Naive thymus-derived CD4-positive, alpha-beta T cell (primary cell): ENCODE measurements around the gene SLC8A3. TPM values are rescaled to one million over a fixed set of nuclear protein-coding genes. Genes with fewer than 3 reads are reported as not detected.

Source experiments
- ATAC-seq: fragments of 150-1000 bp; cut with Tn5 transposase; 2 replicates; pipeline ENCODE4 v1.10.0; 2021; ENCODE audit warnings: mild to moderate bottlenecking, moderate library complexity
- CTCF ChIA-PET: fragments of 350-600 bp; sonication (Branson Sonifier 250); formaldehyde crosslinking; loops from one replicate; lab custom pipeline; 2021; ENCODE audit warnings: antibody characterized with exemption; lab: Charles Lee
- POLR2A ChIA-PET: fragments of 350-600 bp; sonication (Branson Sonifier 250); formaldehyde crosslinking; loops from one replicate; lab custom pipeline; 2021; ENCODE audit warnings: antibody characterized with exemption, inconsistent platforms; lab: Charles Lee
- DNase-seq, 9 donors: peaks; one replicate each; pipeline versions ENCODE4 v3.0.0 to v3.0.0-alpha.2; 2020 to 2022; ENCODE audit warnings: mixed read lengths in 1 of 9
- H3K27ac ChIP-seq: one replicate; pipeline ENCODE4 v1.7.0; 2013; ENCODE audit warnings: mild to moderate bottlenecking, low read depth, low read length, moderate library complexity
- H3K27me3 ChIP-seq, 2 donors: one replicate each; pipeline ENCODE4 v1.7.0; 2013; ENCODE audit warnings: low read length in 2 of 2, mild to moderate bottlenecking in 2 of 2, moderate library complexity in 2 of 2; ENCODE audit not compliant: control insufficient read depth in 2 of 2, insufficient read depth in 2 of 2
- H3K36me3 ChIP-seq, 3 experiments: 1 replicate in 2 of 3; 2 replicates in 1 of 3; pipeline ENCODE4 v1.7.0; 2013; ENCODE audit warnings: low read length in 3 of 3, mild to moderate bottlenecking in 3 of 3, moderate library complexity in 1 of 3; ENCODE audit not compliant: insufficient read depth in 3 of 3, control insufficient read depth in 2 of 3
- H3K4me1 ChIP-seq, 2 donors: one replicate each; pipeline ENCODE4 v1.7.0; 2013; ENCODE audit warnings: low read length in 2 of 2, mild to moderate bottlenecking in 2 of 2, moderate library complexity in 1 of 2; ENCODE audit not compliant: control insufficient read depth in 2 of 2, insufficient read depth in 2 of 2
- H3K4me3 ChIP-seq: 2 replicates; pipeline ENCODE4 v1.7.0; 2013; ENCODE audit warnings: mild to moderate bottlenecking, low read length
- H3K9me3 ChIP-seq, 3 experiments: 1 replicate in 2 of 3; 2 replicates in 1 of 3; pipeline ENCODE4 v1.7.0; 2013; ENCODE audit warnings: low read length in 3 of 3; ENCODE audit not compliant: control insufficient read depth in 2 of 3
- H3K27ac Mint-ChIP-seq, 9 donors: one replicate each; pipeline ENCODE4 v1.8.0; 2020 to 2022; ENCODE audit warnings: mixed read lengths in 9 of 9, mild to moderate bottlenecking in 8 of 9, moderate library complexity in 5 of 9, inconsistent platforms in 2 of 9
- H3K27me3 Mint-ChIP-seq, 5 donors: one replicate each; pipeline ENCODE4 v1.8.0; 2021 to 2022; ENCODE audit warnings: mixed read lengths in 5 of 5, mild to moderate bottlenecking in 1 of 5
- H3K36me3 Mint-ChIP-seq, 5 donors: one replicate each; pipeline ENCODE4 v1.8.0; 2020 to 2022; ENCODE audit warnings: mixed read lengths in 5 of 5, mild to moderate bottlenecking in 3 of 5, inconsistent platforms in 1 of 5
- H3K4me1 Mint-ChIP-seq, 7 donors: one replicate each; pipeline ENCODE4 v1.8.0; 2020 to 2022; ENCODE audit warnings: mixed read lengths in 7 of 7, mild to moderate bottlenecking in 3 of 7, inconsistent platforms in 1 of 7
- H3K4me3 Mint-ChIP-seq, 10 donors: one replicate each; pipeline ENCODE4 v1.8.0; 2020 to 2022; ENCODE audit warnings: mild to moderate bottlenecking in 10 of 10, mixed read lengths in 10 of 10, moderate library complexity in 6 of 10, inconsistent platforms in 2 of 10
- H3K9me3 Mint-ChIP-seq, 11 donors: one replicate each; pipeline ENCODE4 v1.8.0; 2020 to 2022; ENCODE audit warnings: mixed read lengths in 11 of 11, mild to moderate bottlenecking in 4 of 11, inconsistent platforms in 1 of 11, moderate library complexity in 1 of 11
- intact Hi-C, 2 donors: fragments of 100-400 bp; cut with micrococcal nuclease; formaldehyde crosslinking; loops; one replicate each; pipeline ENCODE4 v1.15.1; 2023
- polyA plus RNA-seq, 2 donors: library from polyadenylated mRNA; unstranded; fragments of 300-500 nt; fragmentation: Illumina TruSeq; gene quantifications; one replicate each; pipeline ENCODE4 v1.2.3, GENCODE V29; 2021
- total RNA-seq, 6 experiments: library from RNA in 5 of 6; stranded (reverse) in 5 of 6; gene quantifications; 1 replicate in 5 of 6; 2 replicates in 1 of 6; pipeline ENCODE4 v1.2.3 and lab custom pipeline; 2021 to 2026

SLC8A3 gene
- total and polyA plus RNA-seq, 7 experiments from 2014 or later, result 0.13 to 0.47 (median 0.31) TPM; not detected in 4

- Mint-ChIP-seq H3K36me3 (no peaks in the 10 kb centered on the region), H3K4me1 (no peaks in the 10 kb centered on the region), H3K9me3 (no peaks in the 10 kb centered on the region), H3K27ac (no peak overlapping the region), H3K27me3 (peaks cover 10 to 25% (median 17%) of the 10 kb centered on the region in 5 donors), H3K4me3 (no peak overlapping the region)
- intact Hi-C loops, result no loop called here
- Histone ChIP-seq H3K27ac (no peak overlapping the region), H3K9me3 (no peaks in the 10 kb centered on the region), H3K36me3 (no peaks in the 10 kb centered on the region), H3K4me1 (no peaks in the 10 kb centered on the region), H3K27me3 (no peaks in the 10 kb centered on the region), H3K4me3 (no peak overlapping the region)
- ATAC-seq (no peak), DNase-seq (no peak)
- POLR2A ChIA-PET, result no interaction called here
- CTCF ChIA-PET, result no interaction called here
Observed at GRCh38 chr14:70045844-70046535, 142.8 kb downstream of the SLC8A3 start.

GRCh38 chr14:70045310-70045709 lies 143.4 kb downstream of the SLC8A3 start:
- intact Hi-C loops, result no loop called here
- DNase-seq, result no peak

DNA sequence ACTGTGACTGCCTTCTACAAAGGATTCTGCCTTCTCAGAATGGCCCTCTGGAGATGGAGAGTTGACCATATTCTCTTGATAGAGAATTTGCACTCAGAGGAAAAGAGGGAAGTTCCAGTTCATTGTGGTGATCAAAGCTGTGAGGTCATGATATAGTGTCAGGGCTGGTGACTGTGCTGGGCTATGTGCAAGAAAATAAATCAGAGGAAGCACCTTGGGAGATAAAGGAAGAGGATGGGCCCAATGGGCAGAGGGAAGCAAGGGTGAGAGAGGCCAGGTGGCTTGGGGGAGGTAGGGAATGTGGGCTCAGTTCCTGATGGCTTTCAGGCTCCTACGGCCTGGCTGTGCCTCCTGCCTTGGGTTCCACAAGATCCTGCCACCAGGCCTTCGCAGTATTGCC lies 145.8 kb downstream of the SLC8A3 start:
- H3K9me3 ChIP-seq, result no peaks in the 10 kb centered on the region
- ChIA-PET POLR2A (no interaction called here), CTCF (no interaction called here)
- no peak overlapping the region for H3K27ac ChIP-seq
- Mint-ChIP-seq H3K4me3 (no peak overlapping the region), H3K9me3 (no peaks in the 10 kb centered on the region), H3K27me3 (peaks cover 19 to 36% (median 32%) of the 10 kb centered on the region in 5 donors), H3K4me1 (no peaks in the 10 kb centered on the region), H3K27ac (no peak overlapping the region), H3K36me3 (no peaks in the 10 kb centered on the region)
- DNase-seq, result no peak
- no peaks in the 10 kb centered on the region for H3K4me1 ChIP-seq
- no peaks in the 10 kb centered on the region for H3K27me3 ChIP-seq
- no peaks in the 10 kb centered on the region for H3K36me3 ChIP-seq
- no peak overlapping the region for H3K4me3 ChIP-seq
- ATAC-seq, result no peak
- intact Hi-C loops, result no loop called here

More at GRCh38 chr14:70045310-70045709, 143.4 kb downstream of the SLC8A3 start:
- Mint-ChIP-seq H3K27me3 (peaks cover 10 to 25% (median 21%) of the 10 kb centered on the region in 5 donors), H3K9me3 (no peaks in the 10 kb centered on the region), H3K27ac (no peak overlapping the region), H3K36me3 (no peaks in the 10 kb centered on the region), H3K4me3 (no peak overlapping the region), H3K4me1 (no peaks in the 10 kb centered on the region)
- no peaks in the 10 kb centered on the region for H3K27me3 ChIP-seq
- H3K36me3 ChIP-seq, result no peaks in the 10 kb centered on the region
- H3K9me3 ChIP-seq, result no peaks in the 10 kb centered on the region
- no peak for ATAC-seq
- ChIA-PET CTCF (no interaction called here), POLR2A (no interaction called here)
- no peak overlapping the region for H3K27ac ChIP-seq
- no peak overlapping the region for H3K4me3 ChIP-seq
- no peaks in the 10 kb centered on the region for H3K4me1 ChIP-seq

GRCh38 chr14:70036665-70037064 lies 152.1 kb downstream of the SLC8A3 start:
- no peak for ATAC-seq
- Mint-ChIP-seq H3K4me3 (no peak overlapping the region), H3K27me3 (peaks cover 12 to 29% (median 21%) of the 10 kb centered on the region in 5 donors), H3K9me3 (peaks cover 0 to 2% (median 0%) of the 10 kb centered on the region in 11 donors), H3K27ac (no peak overlapping the region), H3K36me3 (no peaks in the 10 kb centered on the region), H3K4me1 (no peaks in the 10 kb centered on the region)
- H3K27me3 ChIP-seq, result no peaks in the 10 kb centered on the region
- intact Hi-C loops, result no loop called here
- H3K4me3 ChIP-seq, result no peak overlapping the region
- H3K9me3 ChIP-seq, result no peaks in the 10 kb centered on the region
- DNase-seq, result no peak
- no peaks in the 10 kb centered on the region for H3K4me1 ChIP-seq
- H3K36me3 ChIP-seq, result no peaks in the 10 kb centered on the region
- ChIA-PET CTCF (no interaction called here), POLR2A (no interaction called here)
- H3K27ac ChIP-seq, result no peak overlapping the region

DNA sequence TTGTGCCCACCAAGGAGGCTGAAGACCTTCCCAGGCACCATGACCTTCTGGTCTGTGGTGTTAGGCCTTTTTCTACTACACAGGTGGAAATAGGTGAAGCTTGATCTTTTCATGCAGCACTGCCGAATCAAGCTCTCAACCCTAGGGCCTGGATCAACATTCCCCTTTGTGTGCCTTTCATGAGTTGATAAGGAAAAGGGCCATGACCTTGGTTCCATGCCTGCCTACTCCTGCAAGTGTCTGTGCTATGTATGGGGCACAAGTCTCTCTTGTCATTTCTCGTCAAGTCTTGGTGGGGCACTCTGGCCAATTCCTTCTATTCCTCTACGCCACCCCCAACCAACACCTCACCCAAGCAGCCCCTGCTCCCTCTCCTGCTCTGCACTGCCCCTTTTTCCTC lies 154.5 kb downstream of the SLC8A3 start:
- ChIA-PET POLR2A (no interaction called here), CTCF (no interaction called here)
- peaks cover 4 to 25% (median 12%) of the 10 kb centered on the region in 5 donors for H3K27me3 Mint-ChIP-seq
- ATAC-seq (no peak), DNase-seq (no peak)
- no peaks in the 10 kb centered on the region for H3K36me3 Mint-ChIP-seq
- no peak overlapping the region for H3K27ac Mint-ChIP-seq
- H3K4me1 ChIP-seq, result no peaks in the 10 kb centered on the region
- H3K36me3 ChIP-seq, result no peaks in the 10 kb centered on the region
- H3K27ac ChIP-seq, result no peak overlapping the region
- H3K4me3 Mint-ChIP-seq, result no peak overlapping the region
- no peaks in the 10 kb centered on the region for H3K27me3 ChIP-seq
- no peaks in the 10 kb centered on the region for H3K9me3 ChIP-seq
- intact Hi-C loops, result no loop called here
- H3K9me3 Mint-ChIP-seq, result peaks cover 0 to 2% (median 0%) of the 10 kb centered on the region in 11 donors
- H3K4me3 ChIP-seq, result no peak overlapping the region
- H3K4me1 Mint-ChIP-seq, result no peaks in the 10 kb centered on the region

- Mint-ChIP-seq H3K9me3 (peaks cover 0 to 2% (median 0%) of the 10 kb centered on the region in 11 donors), H3K27ac (no peak overlapping the region), H3K36me3 (no peaks in the 10 kb centered on the region), H3K4me1 (no peaks in the 10 kb centered on the region), H3K4me3 (no peak overlapping the region), H3K27me3 (peaks cover 2 to 21% (median 7%) of the 10 kb centered on the region in 5 donors)
- no peak for DNase-seq
- no peaks in the 10 kb centered on the region for H3K36me3 ChIP-seq
- H3K9me3 ChIP-seq, result no peaks in the 10 kb centered on the region
- no peaks in the 10 kb centered on the region for H3K4me1 ChIP-seq
- ATAC-seq, result no peak
- intact Hi-C loops, result no loop called here
- no peak overlapping the region for H3K27ac ChIP-seq
- ChIA-PET CTCF (no interaction called here), POLR2A (no interaction called here)
- H3K27me3 ChIP-seq, result no peaks in the 10 kb centered on the region
- H3K4me3 ChIP-seq, result no peak overlapping the region
Observed at GRCh38 chr14:70033561-70033960, 155.2 kb downstream of the SLC8A3 start.

GRCh38 chr14:70033116-70033515 lies 155.6 kb downstream of the SLC8A3 start:
- Mint-ChIP-seq H3K4me1 (peaks cover 0 to 2% (median 0%) of the 10 kb centered on the region in 7 donors), H3K4me3 (no peak overlapping the region), H3K9me3 (peaks cover 0 to 2% (median 0%) of the 10 kb centered on the region in 11 donors), H3K27me3 (peaks cover 2 to 20% (median 8%) of the 10 kb centered on the region in 5 donors), H3K27ac (no peak overlapping the region), H3K36me3 (no peaks in the 10 kb centered on the region)
- ATAC-seq, result no peak
- no peak for DNase-seq
- Histone ChIP-seq H3K9me3 (no peaks in the 10 kb centered on the region), H3K4me1 (no peaks in the 10 kb centered on the region), H3K27me3 (no peaks in the 10 kb centered on the region), H3K27ac (no peak overlapping the region), H3K4me3 (no peak overlapping the region), H3K36me3 (no peaks in the 10 kb centered on the region)
- intact Hi-C loops, result no loop called here
- POLR2A ChIA-PET, result no interaction called here
- CTCF ChIA-PET, result no interaction called here
